ENCODE measurements around the gene PAQR8.

The PAQR8 gene

GRCh38 chr6:52361945-52362442, at the start of gene PAQR8:
PAQR8 (plus strand) TSS chr6:52362151; CDS start chr6:52403214, 41,063 bp downstream.
- DNase-seq: peak; percentile 85

GRCh38 chr6:52312461-52312860, 49.5 kb upstream of the PAQR8 start:
- no peak for DNase-seq

GRCh38 chr6:52314752-52315151, 47.2 kb upstream of the PAQR8 start:
- DNase-seq: no peak

GRCh38 chr6:52317211-52317610, 44.7 kb upstream of the PAQR8 start:
- DNase-seq: no peak

- DNase-seq: no peak
These were observed 43.9 kb upstream of the PAQR8 start for GRCh38 chr6:52317841-52318581.

- no peak for DNase-seq
These were observed 37.8 kb upstream of the PAQR8 start for GRCh38 chr6:52324189-52324588.

- no peak for DNase-seq
These were observed 36.1 kb upstream of the PAQR8 start for GRCh38 chr6:52325695-52326471.

GRCh38 chr6:52326540-52327364, 35.2 kb upstream of the PAQR8 start:
- no peak for DNase-seq

GRCh38 chr6:52328303-52328662, 33.7 kb upstream of the PAQR8 start:
- no peak for DNase-seq

- DNase-seq: no peak
These were observed 33.2 kb upstream of the PAQR8 start for GRCh38 chr6:52328729-52329128.

- DNase-seq: no peak
These were observed 31.5 kb upstream of the PAQR8 start for GRCh38 chr6:52330470-52330869.

GRCh38 chr6:52331793-52332457, 30.0 kb upstream of the PAQR8 start:
- no peak for DNase-seq

- DNase-seq: no peak
These were observed 28.1 kb upstream of the PAQR8 start for GRCh38 chr6:52333840-52334200.

GRCh38 chr6:52335576-52335975, 26.4 kb upstream of the PAQR8 start:
- no peak for DNase-seq

- no peak for DNase-seq
These were observed 24.9 kb upstream of the PAQR8 start for GRCh38 chr6:52336919-52337561.

- no peak for DNase-seq
These were observed 24.2 kb upstream of the PAQR8 start for GRCh38 chr6:52337633-52338290.

- DNase-seq: no peak
These were observed 21.4 kb upstream of the PAQR8 start for GRCh38 chr6:52340603-52340880.

- no peak for DNase-seq
These were observed 20.2 kb upstream of the PAQR8 start for GRCh38 chr6:52341561-52342260.

- no peak for DNase-seq
These were observed 16.6 kb upstream of the PAQR8 start for GRCh38 chr6:52345311-52345710.

- DNase-seq: no peak
These were observed 15.4 kb upstream of the PAQR8 start for GRCh38 chr6:52346503-52346902.

- no peak for DNase-seq
These were observed 14.1 kb upstream of the PAQR8 start for GRCh38 chr6:52347818-52348217.

Data from activated CD8-positive, alpha-beta memory T cell treated with anti-CD3 and anti-CD28 coated beads, Interleukin-2, amount 50 U/mL, for 4 hours (primary cell).